HepG2 (cell line): ENCODE measurements around the gene GSPT1. TPM values are rescaled to one million over a fixed set of nuclear protein-coding genes. Genes with fewer than 3 reads are reported as not detected.

Source experiments
- ARHGAP35 ChIP-seq: sonication (generic); formaldehyde crosslinking; IDR thresholded peaks from 2 replicates; pipeline ENCODE4 v1.9.0; 2022; ENCODE audit warnings: mild to moderate bottlenecking, inconsistent platforms, moderate library complexity, missing genetic modification reagents, borderline replicate concordance
- ARNT ChIP-seq: fragments of 450-650 bp; IDR thresholded peaks from 2 replicates; pipeline ENCODE4 v1.6.1; 2017
- ASH2L ChIP-seq: fragments of 300-600, 200-600 bp; sonication (generic); IDR thresholded peaks from 2 replicates; pipeline ENCODE4 v1.7.0; 2017; ENCODE audit warnings: low read depth, mild to moderate bottlenecking, moderate library complexity, mixed read lengths, low read length; ENCODE audit not compliant: insufficient read length
- EP300 ChIP-seq, 3 experiments: sonication (generic) in 1 of 3; formaldehyde crosslinking in 1 of 3; IDR thresholded peaks; 2 replicates each; pipeline versions ENCODE4 v1.5.1 to v1.6.1; 2011 to 2020; ENCODE audit warnings: low read depth in 2 of 3, low read length in 2 of 3, borderline replicate concordance in 1 of 3, improper control_type of control experiment in 1 of 3, mild to moderate bottlenecking in 1 of 3, missing genetic modification reagents in 1 of 3, moderate library complexity in 1 of 3
- HDAC1 ChIP-seq: sonication (generic); formaldehyde crosslinking; IDR thresholded peaks from 2 replicates; pipeline ENCODE4 v1.5.1; 2020; ENCODE audit warnings: mild to moderate bottlenecking, missing genetic modification reagents
- HES4 ChIP-seq: sonication (generic); formaldehyde crosslinking; IDR thresholded peaks from 2 replicates; pipeline ENCODE4 v1.9.0; 2021; ENCODE audit warnings: mild to moderate bottlenecking, missing genetic modification reagents, borderline replicate concordance
- HNRNPL ChIP-seq: fragments of 200-400 bp; formaldehyde crosslinking; IDR thresholded peaks from 2 replicates; pipeline ENCODE4 v1.6.1; 2017; ENCODE audit warnings: mild to moderate bottlenecking, low read depth, low read length
- JUN ChIP-seq: sonication (generic); formaldehyde crosslinking; IDR thresholded peaks from 2 replicates; pipeline ENCODE4 v1.4.0; 2020; ENCODE audit warnings: mild to moderate bottlenecking, missing genetic modification reagents
- NBN ChIP-seq: fragments of 450-650 bp; conservative IDR thresholded peaks from 2 replicates; pipeline ENCODE4 v1.6.1; 2017
- TBL1XR1 ChIP-seq: fragments of 150-350 bp; IDR thresholded peaks from 2 replicates; pipeline ENCODE4 v1.6.1; 2014; ENCODE audit warnings: borderline replicate concordance, low read length; ENCODE audit not compliant: partially characterized antibody
- TEAD2 ChIP-seq: sonication (generic); formaldehyde crosslinking; IDR thresholded peaks from 2 replicates; pipeline ENCODE4 v1.9.0; 2021; ENCODE audit warnings: missing genetic modification reagents
- ZNF138 ChIP-seq: sonication (generic); formaldehyde crosslinking; IDR thresholded peaks from 2 replicates; pipeline ENCODE4 v1.5.0; 2020; ENCODE audit warnings: mild to moderate bottlenecking, low read depth, missing genetic modification reagents
- ZNF160 ChIP-seq: sonication (generic); formaldehyde crosslinking; IDR thresholded peaks from 2 replicates; pipeline ENCODE4 v1.8.0; 2022; ENCODE audit warnings: mild to moderate bottlenecking, inconsistent platforms, missing genetic modification reagents
- ZNF552 ChIP-seq: sonication (generic); formaldehyde crosslinking; IDR thresholded peaks from 2 replicates; pipeline ENCODE4 v1.9.0; 2022; ENCODE audit warnings: missing genetic modification reagents, mild to moderate bottlenecking, borderline replicate concordance
- ZNF616 ChIP-seq: sonication (generic); formaldehyde crosslinking; IDR thresholded peaks from 2 replicates; pipeline ENCODE4 v1.5.0; 2020; ENCODE audit warnings: low read depth, mild to moderate bottlenecking, missing genetic modification reagents
- ZNF746 ChIP-seq: sonication (generic); formaldehyde crosslinking; IDR thresholded peaks from 2 replicates; pipeline ENCODE4 v1.8.0; 2022; ENCODE audit warnings: mild to moderate bottlenecking, missing genetic modification reagents
- polyA plus RNA-seq, 8 experiments: library from polyadenylated mRNA; depleted of rRNA in 3 of 8; stranded (reverse) in 7 of 8; unstranded in 1 of 8; fragments of >200 nt; fragmentation: Illumina TruSeq in 4 of 8; extraction: Trizol in 4 of 8; gene quantifications; 2 replicates each; pipeline versions ENCODE4 v1.2.1 to v1.2.3, GENCODE V29; 2011 to 2016; ENCODE audit warnings: low read depth in 4 of 8, missing spikeins in 1 of 8, mixed read lengths in 1 of 8; ENCODE audit not compliant: insufficient read depth in 1 of 8
- total RNA-seq, 5 experiments: library from RNA; depleted of rRNA; stranded (reverse); fragments of >200 nt; fragmentation: Illumina TruSeq; extraction: Trizol; gene quantifications; 2 replicates each; pipeline ENCODE4 v1.2.3, GENCODE V29; 2016; ENCODE audit warnings: low read depth in 1 of 5
- TF ChIP-seq, protein P1 (sequence below): fragments of 450-650 bp; IDR thresholded peaks from 2 replicates; pipeline ENCODE4 v1.6.1; 2017; ENCODE audit warnings: mild to moderate bottlenecking
- TF ChIP-seq, protein P2 (sequence below): sonication (generic); formaldehyde crosslinking; IDR thresholded peaks from 2 replicates; pipeline ENCODE4 v1.4.0; 2020; ENCODE audit warnings: missing genetic modification reagents
- TF ChIP-seq, protein P3 (sequence below): sonication (generic); formaldehyde crosslinking; IDR thresholded peaks from 2 replicates; pipeline ENCODE4 v1.8.0; 2022; ENCODE audit warnings: missing genetic modification reagents, low read depth, mild to moderate bottlenecking, borderline replicate concordance
- TF ChIP-seq, protein P4 (sequence below): sonication (generic); formaldehyde crosslinking; IDR thresholded peaks from 2 replicates; pipeline ENCODE4 v1.4.0; 2020; ENCODE audit warnings: missing genetic modification reagents, borderline replicate concordance

GSPT1 gene
- total and polyA plus RNA-seq, 2 of the 13 experiments (the other 11 are each of a cell fraction or from before 2014, with no cell fraction given) = 120 to 316 TPM

DNA sequence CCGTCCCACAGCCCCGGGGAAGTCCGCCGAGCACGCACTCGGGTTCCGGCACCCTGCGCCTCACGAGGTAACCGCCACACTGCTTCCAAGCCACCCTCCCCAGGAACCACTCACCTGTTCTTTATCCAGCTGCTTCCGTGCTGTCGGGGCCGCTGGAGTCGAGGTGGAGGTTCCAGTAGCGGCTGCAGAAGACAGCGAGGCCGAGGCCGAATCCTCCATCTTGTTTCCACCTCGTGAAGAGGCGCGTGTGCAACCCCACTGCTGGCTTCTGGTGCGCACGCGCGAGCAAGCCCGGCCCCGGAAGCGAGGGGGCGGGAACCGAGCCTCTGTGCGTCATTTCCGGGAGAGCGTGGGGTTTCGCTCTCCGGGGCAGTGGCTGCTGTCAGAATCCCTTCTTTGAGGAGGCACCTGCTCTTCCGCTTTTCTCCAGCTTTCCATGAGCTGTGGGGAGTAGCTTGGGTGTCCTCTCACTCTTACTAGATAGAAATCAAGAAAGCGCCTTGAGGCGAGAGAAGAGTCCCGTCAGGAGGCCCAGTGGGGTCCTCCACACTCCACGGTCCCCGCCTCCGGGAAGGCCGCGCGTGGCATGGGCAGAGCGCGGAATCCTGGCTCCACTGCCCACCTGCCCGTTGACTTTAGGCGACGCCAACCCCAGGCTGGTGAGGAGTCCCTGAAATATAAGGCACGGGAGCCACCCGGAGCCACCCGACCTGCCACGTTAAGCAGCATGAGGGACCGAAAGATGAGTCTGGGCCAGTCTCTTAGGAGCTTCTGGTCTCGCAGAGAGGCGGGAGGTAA is 64.3 kb downstream of the GSPT1 start, which contains the start of gene RSL1D1 (continued):
- TF ChIP-seq ARHGAP35 (CRISPR knock-in tag) (peak; percentile 97), ZNF746 (CRISPR knock-in tag) (no peak; the same call in none of the 2 replicates), TBL1XR1 (peak; percentile 84), ZNF160 (CRISPR knock-in tag) (peak; percentile 93; the same call in 1 of the 2 replicates), EP300 (IDR thresholded peaks at IDR 0.05; ENCODE audit: low read depth in 2 of 2, low read length in 2 of 2) (peak in 1 of 2 experiments; percentile 38; a peak in 3 of 4 replicates), EP300 (CRISPR knock-in tag; IDR thresholded peaks at IDR 0.05; ENCODE audit: borderline replicate concordance) (peak; percentile 44), HES4 (CRISPR knock-in tag) (peak; percentile 94), ZNF616 (CRISPR knock-in tag) (peak; percentile 88; the same call in 1 of the 2 replicates), ASH2L (peak; percentile 94), ZNF552 (peak; percentile 72; the same call in 1 of the 2 replicates), JUN (peak; percentile 90), HDAC1 (CRISPR knock-in tag) (peak; percentile 98), TEAD2 (CRISPR knock-in tag) (no peak; the same call in 1 of the 2 replicates), HNRNPL (peak; percentile 76; the same call in 1 of the 2 replicates), ZNF138 (CRISPR knock-in tag) (0 out of 2 replicates have a peak, but pooled peaks have one; percentile 14), ARNT (no peak), NBN (no peak)
- TF ChIP-seq, protein P1, sequence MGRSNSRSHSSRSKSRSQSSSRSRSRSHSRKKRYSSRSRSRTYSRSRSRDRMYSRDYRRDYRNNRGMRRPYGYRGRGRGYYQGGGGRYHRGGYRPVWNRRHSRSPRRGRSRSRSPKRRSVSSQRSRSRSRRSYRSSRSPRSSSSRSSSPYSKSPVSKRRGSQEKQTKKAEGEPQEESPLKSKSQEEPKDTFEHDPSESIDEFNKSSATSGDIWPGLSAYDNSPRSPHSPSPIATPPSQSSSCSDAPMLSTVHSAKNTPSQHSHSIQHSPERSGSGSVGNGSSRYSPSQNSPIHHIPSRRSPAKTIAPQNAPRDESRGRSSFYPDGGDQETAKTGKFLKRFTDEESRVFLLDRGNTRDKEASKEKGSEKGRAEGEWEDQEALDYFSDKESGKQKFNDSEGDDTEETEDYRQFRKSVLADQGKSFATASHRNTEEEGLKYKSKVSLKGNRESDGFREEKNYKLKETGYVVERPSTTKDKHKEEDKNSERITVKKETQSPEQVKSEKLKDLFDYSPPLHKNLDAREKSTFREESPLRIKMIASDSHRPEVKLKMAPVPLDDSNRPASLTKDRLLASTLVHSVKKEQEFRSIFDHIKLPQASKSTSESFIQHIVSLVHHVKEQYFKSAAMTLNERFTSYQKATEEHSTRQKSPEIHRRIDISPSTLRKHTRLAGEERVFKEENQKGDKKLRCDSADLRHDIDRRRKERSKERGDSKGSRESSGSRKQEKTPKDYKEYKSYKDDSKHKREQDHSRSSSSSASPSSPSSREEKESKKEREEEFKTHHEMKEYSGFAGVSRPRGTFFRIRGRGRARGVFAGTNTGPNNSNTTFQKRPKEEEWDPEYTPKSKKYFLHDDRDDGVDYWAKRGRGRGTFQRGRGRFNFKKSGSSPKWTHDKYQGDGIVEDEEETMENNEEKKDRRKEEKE = no peak
- TF ChIP-seq, protein P2, sequence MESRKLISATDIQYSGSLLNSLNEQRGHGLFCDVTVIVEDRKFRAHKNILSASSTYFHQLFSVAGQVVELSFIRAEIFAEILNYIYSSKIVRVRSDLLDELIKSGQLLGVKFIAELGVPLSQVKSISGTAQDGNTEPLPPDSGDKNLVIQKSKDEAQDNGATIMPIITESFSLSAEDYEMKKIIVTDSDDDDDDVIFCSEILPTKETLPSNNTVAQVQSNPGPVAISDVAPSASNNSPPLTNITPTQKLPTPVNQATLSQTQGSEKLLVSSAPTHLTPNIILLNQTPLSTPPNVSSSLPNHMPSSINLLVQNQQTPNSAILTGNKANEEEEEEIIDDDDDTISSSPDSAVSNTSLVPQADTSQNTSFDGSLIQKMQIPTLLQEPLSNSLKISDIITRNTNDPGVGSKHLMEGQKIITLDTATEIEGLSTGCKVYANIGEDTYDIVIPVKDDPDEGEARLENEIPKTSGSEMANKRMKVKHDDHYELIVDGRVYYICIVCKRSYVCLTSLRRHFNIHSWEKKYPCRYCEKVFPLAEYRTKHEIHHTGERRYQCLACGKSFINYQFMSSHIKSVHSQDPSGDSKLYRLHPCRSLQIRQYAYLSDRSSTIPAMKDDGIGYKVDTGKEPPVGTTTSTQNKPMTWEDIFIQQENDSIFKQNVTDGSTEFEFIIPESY (CRISPR knock-in tag) = no peak; the same call in 1 of the 2 replicates
- TF ChIP-seq, protein P3, sequence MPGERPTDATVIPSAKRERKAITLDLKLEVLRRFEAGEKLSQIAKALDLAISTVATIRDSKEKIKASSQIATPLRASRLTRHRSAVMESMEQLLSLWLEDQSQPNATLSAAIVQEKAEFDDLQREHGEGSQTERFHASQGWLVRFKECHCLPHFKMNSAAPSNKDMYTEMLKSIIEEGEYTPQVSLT (CRISPR knock-in tag) = peak; percentile 32; the same call in 1 of the 2 replicates
- TF ChIP-seq, protein P4, sequence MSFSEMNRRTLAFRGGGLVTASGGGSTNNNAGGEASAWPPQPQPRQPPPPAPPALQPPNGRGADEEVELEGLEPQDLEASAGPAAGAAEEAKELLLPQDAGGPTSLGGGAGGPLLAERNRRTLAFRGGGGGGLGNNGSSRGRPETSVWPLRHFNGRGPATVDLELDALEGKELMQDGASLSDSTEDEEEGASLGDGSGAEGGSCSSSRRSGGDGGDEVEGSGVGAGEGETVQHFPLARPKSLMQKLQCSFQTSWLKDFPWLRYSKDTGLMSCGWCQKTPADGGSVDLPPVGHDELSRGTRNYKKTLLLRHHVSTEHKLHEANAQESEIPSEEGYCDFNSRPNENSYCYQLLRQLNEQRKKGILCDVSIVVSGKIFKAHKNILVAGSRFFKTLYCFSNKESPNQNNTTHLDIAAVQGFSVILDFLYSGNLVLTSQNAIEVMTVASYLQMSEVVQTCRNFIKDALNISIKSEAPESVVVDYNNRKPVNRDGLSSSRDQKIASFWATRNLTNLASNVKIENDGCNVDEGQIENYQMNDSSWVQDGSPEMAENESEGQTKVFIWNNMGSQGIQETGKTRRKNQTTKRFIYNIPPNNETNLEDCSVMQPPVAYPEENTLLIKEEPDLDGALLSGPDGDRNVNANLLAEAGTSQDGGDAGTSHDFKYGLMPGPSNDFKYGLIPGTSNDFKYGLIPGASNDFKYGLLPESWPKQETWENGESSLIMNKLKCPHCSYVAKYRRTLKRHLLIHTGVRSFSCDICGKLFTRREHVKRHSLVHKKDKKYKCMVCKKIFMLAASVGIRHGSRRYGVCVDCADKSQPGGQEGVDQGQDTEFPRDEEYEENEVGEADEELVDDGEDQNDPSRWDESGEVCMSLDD (CRISPR knock-in tag) = no peak
